ENCODE measurements around the gene GRAMD1A. TPM values are rescaled to one million over a fixed set of nuclear protein-coding genes. Genes with fewer than 3 reads are reported as not detected.

GRAMD1A gene
- total RNA-seq, 1 experiment from 2014 or later = 62.7 TPM

DNA sequence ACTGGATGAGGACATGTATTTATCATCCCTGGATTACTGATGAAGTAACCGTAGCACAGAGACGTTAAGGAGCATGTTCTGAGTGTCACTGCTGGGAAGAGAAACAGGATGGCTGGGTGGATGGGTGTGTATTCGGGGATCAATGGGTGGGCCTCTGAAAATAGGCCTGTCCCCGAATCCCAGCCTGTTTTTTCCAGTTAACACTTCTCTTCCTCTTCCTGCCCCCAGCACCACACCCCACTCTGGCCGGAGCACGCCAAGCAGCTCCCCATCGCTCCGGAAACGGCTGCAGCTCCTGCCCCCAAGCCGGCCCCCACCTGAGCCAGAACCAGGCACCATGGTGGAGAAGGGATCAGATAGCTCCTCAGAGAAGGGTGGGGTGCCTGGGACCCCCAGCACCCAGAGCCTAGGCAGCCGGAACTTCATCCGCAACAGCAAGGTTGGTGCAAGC is 8.8 kb downstream of the GRAMD1A start:
- CTCF ChIA-PET = no interaction called here

GRCh38 chr19:35009424-35010415 is 9.6 kb downstream of the GRAMD1A start:
- BruUV-seq (replicated peaks) = no TSS peak
- Histone ChIP-seq H3K4me3 (no peak overlapping the region), H3K9me2 (ENCODE audit: insufficient read depth) (no peaks in the 10 kb centered on the region), H3K4me1 (replicated peaks; ENCODE audit: insufficient read depth) (peaks cover 28% of the 10 kb centered on the region), H3K36me3 (ENCODE audit: low read depth) (no peaks in the 10 kb centered on the region; the same call in 1 of the 2 replicates), H3K27me3 (ENCODE audit: insufficient read depth, low read depth) (no peaks in the 10 kb centered on the region), H2AFZ (no peak overlapping the region), H4K20me1 (ENCODE audit: insufficient read depth) (no peaks in the 10 kb centered on the region), H3K79me2 (ENCODE audit: low read depth) (peaks cover 6% of the 10 kb centered on the region; the same call in 1 of the 2 replicates), H3F3A (ENCODE audit: insufficient read depth, low read depth) (peaks cover 30% of the 10 kb centered on the region), H3K4me2 (no peak overlapping the region), H3K9me3 (ENCODE audit: insufficient read depth, low read depth) (no peaks in the 10 kb centered on the region), H3K27ac (no peak overlapping the region)
- CTCF ChIA-PET = no interaction called here
- no peak for TF ChIP-seq EZH2 (IDR thresholded peaks at IDR 0.05; ENCODE audit: low read depth)
- TF ChIP-seq, protein P1, sequence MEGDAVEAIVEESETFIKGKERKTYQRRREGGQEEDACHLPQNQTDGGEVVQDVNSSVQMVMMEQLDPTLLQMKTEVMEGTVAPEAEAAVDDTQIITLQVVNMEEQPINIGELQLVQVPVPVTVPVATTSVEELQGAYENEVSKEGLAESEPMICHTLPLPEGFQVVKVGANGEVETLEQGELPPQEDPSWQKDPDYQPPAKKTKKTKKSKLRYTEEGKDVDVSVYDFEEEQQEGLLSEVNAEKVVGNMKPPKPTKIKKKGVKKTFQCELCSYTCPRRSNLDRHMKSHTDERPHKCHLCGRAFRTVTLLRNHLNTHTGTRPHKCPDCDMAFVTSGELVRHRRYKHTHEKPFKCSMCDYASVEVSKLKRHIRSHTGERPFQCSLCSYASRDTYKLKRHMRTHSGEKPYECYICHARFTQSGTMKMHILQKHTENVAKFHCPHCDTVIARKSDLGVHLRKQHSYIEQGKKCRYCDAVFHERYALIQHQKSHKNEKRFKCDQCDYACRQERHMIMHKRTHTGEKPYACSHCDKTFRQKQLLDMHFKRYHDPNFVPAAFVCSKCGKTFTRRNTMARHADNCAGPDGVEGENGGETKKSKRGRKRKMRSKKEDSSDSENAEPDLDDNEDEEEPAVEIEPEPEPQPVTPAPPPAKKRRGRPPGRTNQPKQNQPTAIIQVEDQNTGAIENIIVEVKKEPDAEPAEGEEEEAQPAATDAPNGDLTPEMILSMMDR (conservative IDR thresholded peaks at IDR 0.05) = no peak
- POLR2A ChIA-PET (ENCODE audit: unreplicated experiment) = no interaction called here
- intact Hi-C loops (cut with micrococcal nuclease; ENCODE audit: unreplicated experiment) = no loop called here
- no peak for DNase-seq

More for the DNA sequence above, 8.8 kb downstream of the GRAMD1A start:
- Histone ChIP-seq H2AFZ (no peak overlapping the region), H3K4me3 (no peak overlapping the region), H3K9me2 (ENCODE audit: insufficient read depth) (no peaks in the 10 kb centered on the region), H3K79me2 (ENCODE audit: low read depth) (peaks cover 10% of the 10 kb centered on the region), H3K27ac (no peak overlapping the region), H4K20me1 (ENCODE audit: insufficient read depth) (no peaks in the 10 kb centered on the region), H3K4me1 (replicated peaks; ENCODE audit: insufficient read depth) (peaks cover 31% of the 10 kb centered on the region), H3K36me3 (ENCODE audit: low read depth) (no peaks in the 10 kb centered on the region; the same call in 1 of the 2 replicates), H3K27me3 (ENCODE audit: insufficient read depth, low read depth) (no peaks in the 10 kb centered on the region), H3F3A (ENCODE audit: insufficient read depth, low read depth) (peaks cover 39% of the 10 kb centered on the region), H3K4me2 (no peak overlapping the region), H3K9me3 (ENCODE audit: insufficient read depth, low read depth) (no peaks in the 10 kb centered on the region)
- no TSS peak for BruUV-seq (replicated peaks)
- TF ChIP-seq EZH2 (IDR thresholded peaks at IDR 0.05; ENCODE audit: low read depth) = no peak
- TF ChIP-seq, protein P1 (conservative IDR thresholded peaks at IDR 0.05) = no peak
- POLR2A ChIA-PET (ENCODE audit: unreplicated experiment) = no interaction called here
- intact Hi-C loops (cut with micrococcal nuclease; ENCODE audit: unreplicated experiment) = no loop called here
- DNase-seq = no peak

- no peaks in the 10 kb centered on the region for H3K9me3 ChIP-seq (ENCODE audit: insufficient read depth, low read depth)
- intact Hi-C loops (cut with micrococcal nuclease; ENCODE audit: unreplicated experiment) = no loop called here
- H2AFZ ChIP-seq = no peak overlapping the region
- H3K36me3 ChIP-seq (ENCODE audit: low read depth) = no peaks in the 10 kb centered on the region; the same call in 1 of the 2 replicates
- H3K4me2 ChIP-seq = no peak overlapping the region
- H3K9me2 ChIP-seq (ENCODE audit: insufficient read depth) = no peaks in the 10 kb centered on the region
- ChIA-PET CTCF (no interaction called here), POLR2A (ENCODE audit: unreplicated experiment) (no interaction called here)
- no TSS peak for BruUV-seq (replicated peaks)
- no peak for DNase-seq
- H4K20me1 ChIP-seq (ENCODE audit: insufficient read depth) = no peaks in the 10 kb centered on the region
- 0 out of 2 replicates have a peak, but pooled peaks cover 6% of the 10 kb centered on the region for H3K79me2 ChIP-seq (ENCODE audit: low read depth)
- H3K27me3 ChIP-seq (ENCODE audit: insufficient read depth, low read depth) = no peaks in the 10 kb centered on the region
- no peak overlapping the region for H3K4me3 ChIP-seq
- no peak overlapping the region for H3K27ac ChIP-seq
- peaks cover 13% of the 10 kb centered on the region for H3K4me1 ChIP-seq (replicated peaks; ENCODE audit: insufficient read depth)
- H3F3A ChIP-seq (ENCODE audit: insufficient read depth, low read depth) = peaks cover 19% of the 10 kb centered on the region; the same call in 1 of the 2 replicates
- TF ChIP-seq, protein P1 (conservative IDR thresholded peaks at IDR 0.05) = no peak
Observed at GRCh38 chr19:35011091-35011689, 11.1 kb downstream of the GRAMD1A start.

Data from PC-9 (cell line).